ENCODE measurements around the gene CXCL12.

DNA sequence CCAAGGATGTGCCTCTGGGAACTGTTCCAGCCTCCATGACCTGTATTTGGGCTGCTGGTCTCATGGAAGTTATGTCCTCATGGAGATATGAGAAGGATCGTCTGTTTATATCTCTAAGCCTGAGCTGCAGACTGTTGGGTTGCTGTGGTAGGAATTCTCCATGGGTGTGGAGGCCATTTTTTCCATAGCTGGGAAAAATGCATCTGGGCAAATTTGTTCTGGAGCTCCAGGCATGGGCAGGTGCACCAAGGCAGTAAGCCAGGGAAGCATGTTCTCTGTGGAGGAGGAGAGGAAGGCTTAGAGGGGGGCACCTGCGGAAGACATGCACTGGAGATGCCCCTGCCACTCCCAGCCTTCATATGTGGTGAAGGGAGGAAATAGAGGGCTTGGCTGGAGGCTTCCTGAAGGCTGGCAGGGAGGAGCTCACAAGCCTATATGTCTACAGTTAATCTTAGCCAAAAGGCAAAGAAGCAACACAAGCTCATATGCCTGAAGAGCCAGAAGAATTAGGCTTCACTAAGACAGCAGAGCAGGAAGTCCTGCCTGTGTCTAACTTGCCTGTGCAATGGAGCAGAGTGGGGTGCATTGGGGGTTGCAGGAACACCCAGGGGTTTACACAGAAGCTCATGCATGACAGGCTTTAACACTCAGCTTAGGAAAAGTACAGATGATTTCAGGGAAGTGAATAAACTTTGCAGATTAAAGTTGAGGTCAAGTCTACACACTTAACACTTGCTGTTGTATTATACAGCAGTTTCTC is 35.1 kb upstream of the CXCL12 start:
- TF ChIP-seq CTBP1 (IDR thresholded peaks at IDR 0.05; ENCODE audit: borderline replicate concordance) (no peak), FOXM1 (IDR thresholded peaks at IDR 0.05; ENCODE audit: borderline replicate concordance) (no peak), SUZ12 (IDR thresholded peaks at IDR 0.05) (no peak), SP1 (IDR thresholded peaks at IDR 0.05) (no peak), TARDBP (IDR thresholded peaks at IDR 0.05) (no peak), BHLHE40 (IDR thresholded peaks at IDR 0.05; ENCODE audit: borderline replicate concordance) (no peak), FOXK2 (IDR thresholded peaks at IDR 0.05) (no peak), LEF1 (IDR thresholded peaks at IDR 0.05; ENCODE audit: borderline replicate concordance) (no peak), NFRKB (IDR thresholded peaks at IDR 0.05) (no peak), ZNF384 (IDR thresholded peaks at IDR 0.05) (no peak), L3MBTL2 (conservative IDR thresholded peaks at IDR 0.05) (no peak)

Data from HEK293T (cell line).